SK-N-MC (cell line): ENCODE data around the gene TRABD.
"Not testable (repeated sequence)": the region's sequence is repeated elsewhere in the genome, so short reads cannot be mapped to it uniquely, and the experiment has no call there.

Source experiments
- DNase-seq: peaks from one replicate; pipeline ENCODE4 v3.0.0-alpha.2; 2011; ENCODE audit warnings: low read depth, low spot score
- H3K27ac ChIP-seq: fragments of 200-600 bp; sonication (generic); 2 replicates; pipeline ENCODE4 v1.5.1; 2016; ENCODE audit warnings: mixed run types
- H3K36me3 ChIP-seq: fragments of 200-600 bp; sonication (generic); 2 replicates; pipeline ENCODE4 v1.6.1; 2017; ENCODE audit warnings: antibody characterized with exemption, low read length, mixed read lengths; ENCODE audit not compliant: insufficient read depth
- H3K4me3 ChIP-seq: fragments of 200-600 bp; sonication (generic); 2 replicates; pipeline ENCODE4 v1.5.1; 2016
- H3K9ac ChIP-seq: fragments of 200-600 bp; sonication (generic); 2 replicates; pipeline ENCODE4 v1.8.0; 2017; ENCODE audit warnings: mixed run types, mixed read lengths; ENCODE audit not compliant: insufficient read length
- H3K9me3 ChIP-seq: fragments of 200-600 bp; sonication (generic); 2 replicates; pipeline ENCODE4 v1.6.1; 2017; ENCODE audit warnings: low read depth, mild to moderate bottlenecking, antibody characterized with exemption, low read length, moderate library complexity, mixed read lengths
- EZH2 ChIP-seq: fragments of 200-600 bp; sonication (generic); IDR thresholded peaks from one replicate; pipeline ENCODE4 v1.6.1; 2017; ENCODE audit warnings: antibody characterized with exemption
- FOXP2 ChIP-seq: optimal IDR thresholded peaks from 2 replicates; pipeline ENCODE3; 2011; ENCODE audit warnings: mild to moderate bottlenecking, moderate library complexity; ENCODE audit not compliant: insufficient read depth; ENCODE audit errors: extremely low read length, control extremely low read depth
- POLR2AphosphoS5 ChIP-seq: IDR thresholded peaks from 2 replicates; pipeline ENCODE4 v1.6.1; 2012; ENCODE audit warnings: mild to moderate bottlenecking, low read depth, low read length, borderline replicate concordance

The TRABD gene

DNA sequence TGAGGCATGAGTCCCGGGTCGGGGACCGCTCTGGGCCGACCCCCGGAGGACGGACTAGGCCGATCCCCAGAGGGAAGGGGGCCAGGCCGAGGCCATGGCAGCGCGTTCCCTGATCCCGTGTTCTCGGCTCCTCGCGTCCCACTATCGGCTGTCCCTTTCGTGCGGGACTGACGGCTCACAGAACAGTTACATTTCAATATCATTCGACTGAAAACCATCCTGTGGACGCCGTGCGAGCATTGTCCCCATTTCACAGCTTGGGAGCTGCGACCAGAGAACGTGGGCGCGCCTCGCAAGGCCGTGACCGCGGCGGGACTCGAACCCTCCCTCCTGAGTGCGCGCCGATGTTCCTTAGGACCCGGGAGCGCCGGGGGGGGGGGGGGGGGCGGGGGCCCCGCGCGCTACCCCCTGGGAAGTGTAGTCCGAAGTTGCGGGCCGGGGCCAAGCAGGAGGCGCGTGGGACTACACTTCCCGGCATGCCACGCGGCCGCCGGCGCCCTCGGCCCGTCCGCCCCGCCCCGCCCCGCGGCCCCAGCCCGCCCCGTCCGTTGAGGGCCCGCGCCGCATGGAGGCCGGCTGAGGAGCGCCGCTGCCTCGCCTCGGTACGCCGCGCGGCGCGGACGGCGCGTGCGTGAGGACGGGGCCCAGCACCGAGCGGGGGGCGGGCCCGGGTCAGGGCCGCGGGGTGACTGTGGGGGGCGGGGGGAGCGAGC is at the start of gene TRABD:
TSS of gene TRABD (plus strand) at position 539 of the 713 bp plus-strand sequence. CDS start 7,148 bp downstream, outside the sequence.
- Histone ChIP-seq H3K9ac (peak within 1 kb of the TSS; percentile 88), H3K36me3 (no peaks in the 10 kb centered on the region; the same call in 1 of the 2 replicates), H3K27ac (0 out of 2 replicates have a peak within 1 kb of the TSS, but pooled peaks have one; percentile 44), H3K4me3 (peak within 1 kb of the TSS; percentile 81), H3K9me3 (no peaks in the 10 kb centered on the region)
- peak; percentile 16 for DNase-seq
- TF ChIP-seq POLR2AphosphoS5 (no peak), EZH2 (no peak), FOXP2 (no peak)

- Histone ChIP-seq H3K4me3 (no peak overlapping the region), H3K9me3 (no peaks in the 10 kb centered on the region), H3K9ac (no peak overlapping the region), H3K27ac (no peak overlapping the region), H3K36me3 (no peaks in the 10 kb centered on the region)
- DNase-seq: peak; percentile 5
- TF ChIP-seq FOXP2 (no peak), POLR2AphosphoS5 (no peak), EZH2 (no peak)
Measured at GRCh38 chr22:50136581-50137015, 49.1 kb upstream of the TRABD start.

DNA sequence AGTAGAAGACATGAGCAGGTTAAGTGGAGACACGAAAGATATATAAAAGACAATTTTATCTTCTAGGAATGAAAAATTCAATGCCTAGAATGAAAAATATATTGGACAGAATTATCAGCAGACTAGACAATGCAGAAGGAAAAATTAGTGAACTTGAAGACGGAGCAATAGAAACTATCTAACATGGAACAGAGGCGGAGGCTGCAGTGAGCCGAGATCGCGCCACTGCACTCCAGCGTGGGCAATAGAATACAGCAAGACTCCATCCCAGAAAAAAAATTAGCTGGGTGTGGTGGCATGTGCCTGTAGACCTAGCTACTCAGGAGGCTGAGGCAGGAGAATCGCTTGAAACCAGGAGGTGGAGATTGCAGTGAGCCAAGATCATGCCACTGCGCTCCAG is 48.4 kb upstream of the TRABD start:
- not testable (repeated sequence) for H3K9ac ChIP-seq, H3K36me3 ChIP-seq

DNA sequence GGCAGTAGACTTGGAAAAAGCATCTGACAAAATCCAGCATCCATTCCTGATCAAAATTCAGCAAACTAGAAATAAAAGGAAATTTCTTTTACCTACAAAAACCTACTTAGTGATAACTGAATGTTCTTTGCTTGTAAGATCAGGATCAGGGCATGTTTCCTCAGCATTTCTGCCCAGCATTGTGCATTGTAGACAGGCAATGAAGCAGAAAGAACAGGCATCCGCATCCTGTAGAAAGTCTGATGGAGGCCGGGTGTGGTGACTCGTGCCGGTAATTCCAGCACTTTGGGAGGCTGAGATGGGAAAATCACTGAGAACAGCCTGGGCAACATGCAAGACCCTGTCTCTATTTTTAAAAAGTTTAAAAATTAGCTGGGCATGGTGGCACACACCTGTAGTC is 47.7 kb upstream of the TRABD start:
- H3K36me3 ChIP-seq: no peaks in the 10 kb centered on the region
- no peak for DNase-seq
- H3K9me3 ChIP-seq: no peaks in the 10 kb centered on the region
- no peak overlapping the region for H3K27ac ChIP-seq
- H3K4me3 ChIP-seq: no peak overlapping the region
- TF ChIP-seq FOXP2 (no peak), POLR2AphosphoS5 (no peak), EZH2 (no peak)
- H3K9ac ChIP-seq: no peak overlapping the region

More for the DNA sequence above, 48.4 kb upstream of the TRABD start:
- H3K9me3 ChIP-seq, H3K27ac ChIP-seq, H3K4me3 ChIP-seq, DNase-seq: not testable (repeated sequence)

DNA sequence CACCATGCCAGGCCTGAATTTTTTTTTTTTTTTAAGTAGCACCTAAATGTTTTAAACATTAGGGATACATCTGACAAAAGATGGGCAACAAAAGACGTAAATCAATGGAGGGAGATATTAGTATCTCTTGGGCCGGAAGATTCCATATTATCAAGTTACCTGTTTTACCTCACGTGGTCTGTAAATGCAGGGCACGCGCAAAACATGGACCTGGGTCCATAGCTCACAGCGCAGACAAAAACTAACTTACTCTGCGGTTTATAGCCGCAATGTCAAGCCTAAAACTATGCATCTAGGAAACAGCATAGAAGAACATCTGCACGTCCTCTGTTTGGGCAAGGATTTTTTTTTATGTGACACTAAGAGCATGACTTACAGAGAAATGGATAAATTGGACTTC is 46.7 kb upstream of the TRABD start:
- Histone ChIP-seq H3K36me3 (no peaks in the 10 kb centered on the region), H3K4me3 (no peak overlapping the region), H3K27ac (no peak overlapping the region), H3K9ac (no peak overlapping the region), H3K9me3 (no peaks in the 10 kb centered on the region)
- DNase-seq: no peak
- TF ChIP-seq POLR2AphosphoS5 (no peak), FOXP2 (no peak), EZH2 (no peak)

DNA sequence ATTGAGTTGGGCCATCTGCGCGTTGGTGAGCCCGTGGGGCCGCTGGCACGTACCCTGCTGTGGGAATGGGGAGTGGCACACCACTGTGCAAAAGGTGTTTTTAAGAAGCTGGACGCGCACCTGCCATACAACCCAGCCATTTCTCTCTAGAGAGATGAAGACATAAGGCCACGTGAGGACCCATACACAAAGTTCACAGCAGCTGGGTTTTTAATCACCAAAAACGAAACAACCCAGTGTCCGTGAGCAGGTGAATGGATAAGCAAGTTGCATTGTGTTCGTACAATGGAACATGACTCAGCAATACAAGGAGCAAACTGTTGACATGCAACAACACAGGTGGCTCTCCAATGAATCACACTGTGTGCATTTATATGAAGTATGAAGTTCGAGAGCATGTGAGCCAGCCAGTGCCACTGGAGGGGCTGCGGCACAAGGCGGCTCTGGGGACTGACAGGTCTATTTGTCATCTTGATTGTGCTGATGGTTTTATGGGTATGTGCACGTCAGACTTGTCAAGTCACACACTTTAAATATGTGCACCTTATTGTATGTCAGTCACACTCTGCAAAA is 45.8 kb upstream of the TRABD start:
- Histone ChIP-seq H3K27ac (no peak overlapping the region), H3K9ac (no peak overlapping the region), H3K9me3 (no peaks in the 10 kb centered on the region), H3K36me3 (no peaks in the 10 kb centered on the region), H3K4me3 (no peak overlapping the region)
- no peak for DNase-seq
- no peak for TF ChIP-seq POLR2AphosphoS5
- no peak for TF ChIP-seq EZH2
- no peak for TF ChIP-seq FOXP2

- TF ChIP-seq EZH2: no peak
- no peak for TF ChIP-seq POLR2AphosphoS5
- TF ChIP-seq FOXP2: no peak
- H3K36me3 ChIP-seq: no peaks in the 10 kb centered on the region
- no peak overlapping the region for H3K4me3 ChIP-seq
- H3K9ac ChIP-seq: no peak overlapping the region
- no peak overlapping the region for H3K27ac ChIP-seq
- no peaks in the 10 kb centered on the region for H3K9me3 ChIP-seq
- DNase-seq: no peak
Measured at GRCh38 chr22:50140615-50141014, 45.1 kb upstream of the TRABD start.

DNA sequence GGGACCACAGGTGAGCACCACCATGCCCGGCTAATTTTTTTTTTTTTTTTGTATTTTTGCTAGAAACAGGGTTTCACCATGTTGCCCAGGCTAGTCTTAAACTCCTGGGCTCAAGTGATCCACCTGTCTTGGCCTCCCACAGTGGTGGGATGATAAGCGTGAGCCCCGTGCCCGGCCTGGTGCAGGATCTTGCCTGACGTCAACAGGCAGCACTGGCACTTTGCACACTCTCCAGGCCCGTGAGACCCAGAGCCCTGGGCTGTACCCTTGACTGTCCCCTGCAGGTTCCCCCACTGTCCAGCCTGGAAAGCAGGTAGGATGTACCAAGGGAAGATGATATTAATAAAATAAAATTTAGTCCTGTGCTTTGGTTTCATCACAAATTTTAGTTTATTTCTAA is 44.3 kb upstream of the TRABD start:
- DNase-seq: no peak
- TF ChIP-seq POLR2AphosphoS5 (no peak), FOXP2 (no peak), EZH2 (no peak)
- H3K36me3 ChIP-seq: no peaks in the 10 kb centered on the region
- H3K27ac ChIP-seq: no peak overlapping the region
- H3K4me3 ChIP-seq: no peak overlapping the region
- no peaks in the 10 kb centered on the region for H3K9me3 ChIP-seq
- no peak overlapping the region for H3K9ac ChIP-seq
